Esophagus muscularis mucosa (tissue), 4 donors: Measurements from ENCODE around the gene RECK. TPM values are rescaled to one million over a fixed set of nuclear protein-coding genes. Genes with fewer than 3 reads are reported as not detected.

ENCODE experiments used
- DNase-seq: peaks from one replicate; pipeline ENCODE4 v3.0.0-alpha.2; 2017; ENCODE audit errors: extremely low spot score
- H3K27ac ChIP-seq, 4 donors: fragments of 200-600 bp; sonication (generic); replicated peaks in 1 of 4; 1 replicate in 3 of 4; 2 replicates in 1 of 4; pipeline ENCODE4 v1.5.1; 2016 to 2019; ENCODE audit warnings: mild to moderate bottlenecking in 1 of 4
- H3K27me3 ChIP-seq, 4 donors: fragments of 200-600 bp; sonication (generic); one replicate each; pipeline versions ENCODE4 v1.5.1 to v1.6.0; 2016 to 2019
- H3K36me3 ChIP-seq, 4 donors: fragments of 200-600 bp; sonication (generic); one replicate each; pipeline ENCODE4 v1.5.1; 2016 to 2019
- H3K4me1 ChIP-seq, 4 donors: fragments of 200-600 bp; sonication (generic); one replicate each; pipeline ENCODE4 v1.5.1; 2016 to 2019
- H3K4me3 ChIP-seq, 4 donors: fragments of 200-600 bp; sonication (generic); 1 replicate in 2 of 4; 2 replicates in 2 of 4; pipeline ENCODE4 v1.5.1; 2016 to 2019; ENCODE audit warnings: mild to moderate bottlenecking in 4 of 4, moderate library complexity in 1 of 4
- H3K9me3 ChIP-seq, 4 donors: fragments of 200-600 bp; sonication (generic); 1 replicate in 3 of 4; 2 replicates in 1 of 4; pipeline ENCODE4 v1.5.1; 2016 to 2019
- CTCF ChIP-seq, 3 experiments: fragments of 200-600 bp in 2 of 3; fragments of 450-650 bp in 1 of 3; sonication (generic) in 2 of 3; IDR thresholded peaks; one replicate each; pipeline ENCODE4 v1.5.1; 2017 to 2019; ENCODE audit warnings: antibody characterized with exemption in 3 of 3, mild to moderate bottlenecking in 2 of 3, moderate library complexity in 1 of 3
- EP300 ChIP-seq: sonication (generic); formaldehyde crosslinking; IDR thresholded peaks from one replicate; pipeline ENCODE4 v1.6.1; 2017; ENCODE audit warnings: antibody characterized with exemption
- POLR2A ChIP-seq: fragments of 450-650 bp; IDR thresholded peaks from one replicate; pipeline ENCODE4 v1.6.1; 2017; ENCODE audit warnings: antibody characterized with exemption, moderate library complexity, mild to moderate bottlenecking, low read depth
- POLR2AphosphoS5 ChIP-seq, 2 donors: sonication (generic); formaldehyde crosslinking; IDR thresholded peaks; one replicate each; pipeline ENCODE4 v1.6.1; 2017; ENCODE audit warnings: antibody characterized with exemption in 2 of 2
- whole genome bisulfite sequencing: methylation state at CpG from one replicate; pipeline ENCODE4 v1.1.5; 2018; 5-methylcytosine and 5-hydroxymethylcytosine counted together
- intact Hi-C: fragments of 100-400 bp; cut with DNase I; formaldehyde crosslinking; loops from one replicate; pipeline ENCODE4 v1.15.1; 2023
- total RNA-seq, 4 donors: library from RNA; depleted of rRNA; stranded (reverse); fragments of >200 nt; gene quantifications; one replicate each; pipeline versions ENCODE4 v1.1.0 to v1.2.1, GENCODE V29; 2016

The RECK gene
- total RNA-seq, 4 donors from 2014 or later = 16.6 to 24.2 (median 19.0) TPM

- H3K36me3 ChIP-seq = no peaks in the 10 kb centered on the region
- H3K27me3 ChIP-seq = no peaks in the 10 kb centered on the region
- peaks cover 0 to 11% (median 8%) of the 10 kb centered on the region in 4 donors for H3K4me1 ChIP-seq
- intact Hi-C loops = no loop called here
- 67% methylated on average over 6 of the region's 6 CpGs for WGBS
- TF ChIP-seq EP300 (no peak), POLR2AphosphoS5 (IDR thresholded peaks at IDR 0.05) (no peak), POLR2A (no peak), CTCF (IDR thresholded peaks at IDR 0.05) (no peak)
- H3K4me3 ChIP-seq = no peak overlapping the region
- DNase-seq = peak; percentile 47
- H3K27ac ChIP-seq = peak overlapping the region in 1 of 4 donors; percentile 36
- H3K9me3 ChIP-seq = no peaks in the 10 kb centered on the region
Measured at GRCh38 chr9:36018891-36019720, 17.6 kb upstream of the RECK start.

- TF ChIP-seq EP300 (no peak), POLR2AphosphoS5 (IDR thresholded peaks at IDR 0.05) (no peak), POLR2A (no peak), CTCF (IDR thresholded peaks at IDR 0.05) (no peak)
- WGBS = 100% methylated on average over 1 of the region's 1 CpG
- no peaks in the 10 kb centered on the region for H3K9me3 ChIP-seq
- intact Hi-C loops = loop anchor here (2.0 to 5.0 kb wide), 2 partner anchors 67 to 120 kb away; no protein-coding TSS in a partner anchor
- no peak overlapping the region for H3K4me3 ChIP-seq
- peaks cover 0 to 11% (median 8%) of the 10 kb centered on the region in 4 donors for H3K4me1 ChIP-seq
- no peak overlapping the region for H3K27ac ChIP-seq
- no peaks in the 10 kb centered on the region for H3K36me3 ChIP-seq
- no peak for DNase-seq
- H3K27me3 ChIP-seq = no peaks in the 10 kb centered on the region
Measured at GRCh38 chr9:36021968-36022367, 14.7 kb upstream of the RECK start.

GRCh38 chr9:36023260-36024048 is 13.3 kb upstream of the RECK start:
- intact Hi-C loops = loop anchor here (2.0 to 5.0 kb wide), 2 partner anchors 69 to 121 kb away; no protein-coding TSS in a partner anchor

GRCh38 chr9:36025746-36026145 is 11.0 kb upstream of the RECK start:
- no peaks in the 10 kb centered on the region for H3K9me3 ChIP-seq
- H3K36me3 ChIP-seq = no peaks in the 10 kb centered on the region
- peaks cover 0 to 7% (median 3%) of the 10 kb centered on the region in 4 donors for H3K4me1 ChIP-seq
- DNase-seq = no peak
- 96% methylated on average over 2 of the region's 2 CpGs for WGBS
- H3K4me3 ChIP-seq = no peak overlapping the region
- H3K27ac ChIP-seq = no peak overlapping the region
- no peaks in the 10 kb centered on the region for H3K27me3 ChIP-seq
- no peak for TF ChIP-seq CTCF (IDR thresholded peaks at IDR 0.05)
- no peak for TF ChIP-seq EP300
- no peak for TF ChIP-seq POLR2A
- no peak for TF ChIP-seq POLR2AphosphoS5 (IDR thresholded peaks at IDR 0.05)
- intact Hi-C loops = no loop called here

More at GRCh38 chr9:36023260-36024048, 13.3 kb upstream of the RECK start:
- WGBS = 52% methylated on average over 12 of the region's 13 CpGs
- Histone ChIP-seq H3K36me3 (no peaks in the 10 kb centered on the region), H3K27me3 (no peaks in the 10 kb centered on the region), H3K4me3 (no peak overlapping the region), H3K4me1 (peaks cover 0 to 11% (median 8%) of the 10 kb centered on the region in 4 donors), H3K27ac (no peak overlapping the region), H3K9me3 (no peaks in the 10 kb centered on the region)
- no peak for TF ChIP-seq POLR2AphosphoS5 (IDR thresholded peaks at IDR 0.05)
- TF ChIP-seq EP300 = peak; percentile 5
- peak; percentile 71 to 84 (median 73) for TF ChIP-seq CTCF (IDR thresholded peaks at IDR 0.05)
- no peak for TF ChIP-seq POLR2A
- DNase-seq = no peak
